NAMALWA (cell line): ENCODE measurements around the gene APOL1.

Experiments used
- DNase-seq: peaks from one replicate; pipeline ENCODE4 v3.0.0-alpha.2; 2015; ENCODE audit warnings: low spot score

APOL1 gene

GRCh38 chr22:36291831-36292740, 39.2 kb downstream of the APOL1 start:
- DNase-seq, result no peak

GRCh38 chr22:36292823-36293530, 40.0 kb downstream of the APOL1 start:
- DNase-seq, result no peak

- no peak for DNase-seq
Measured at GRCh38 chr22:36293606-36294292, 40.8 kb downstream of the APOL1 start.

DNA sequence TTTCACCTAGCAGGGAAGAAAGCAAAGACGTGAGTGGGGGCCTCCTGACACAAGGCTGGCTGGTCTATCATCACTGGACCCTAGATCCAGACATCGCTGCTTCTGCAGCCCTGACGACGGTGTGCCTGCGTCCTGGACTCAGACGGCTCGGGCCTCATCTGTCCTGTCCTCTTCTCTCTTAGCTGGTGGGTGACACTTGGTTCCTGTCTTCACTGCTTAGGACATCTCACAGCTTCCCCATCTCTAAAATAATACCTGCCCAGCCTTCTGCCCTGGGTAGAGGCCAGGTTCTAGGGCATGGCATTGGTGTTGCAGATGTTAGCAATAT, 41.3 kb downstream of the APOL1 start:
- DNase-seq, result no peak

DNA sequence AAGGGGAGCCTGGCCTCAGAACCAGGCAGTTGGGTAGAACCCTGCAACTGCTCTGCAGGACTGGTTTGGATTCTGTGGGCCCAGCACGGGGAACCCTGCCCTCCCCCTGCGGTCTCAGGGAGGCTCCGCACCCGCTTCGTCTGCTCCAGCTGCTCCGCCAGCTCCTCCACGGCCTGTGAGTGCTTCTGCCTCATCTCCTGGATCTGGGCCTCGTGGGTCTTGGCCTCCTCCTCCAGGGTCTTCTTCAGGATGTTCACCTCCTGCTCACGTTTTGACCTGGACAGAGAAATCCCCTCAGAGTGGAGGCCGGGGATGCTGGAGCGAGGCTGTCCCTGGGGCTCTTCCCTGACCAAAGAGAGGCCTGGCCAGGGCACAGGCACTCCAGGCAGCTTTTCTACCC, 41.9 kb downstream of the APOL1 start:
- DNase-seq, result no peak

DNA sequence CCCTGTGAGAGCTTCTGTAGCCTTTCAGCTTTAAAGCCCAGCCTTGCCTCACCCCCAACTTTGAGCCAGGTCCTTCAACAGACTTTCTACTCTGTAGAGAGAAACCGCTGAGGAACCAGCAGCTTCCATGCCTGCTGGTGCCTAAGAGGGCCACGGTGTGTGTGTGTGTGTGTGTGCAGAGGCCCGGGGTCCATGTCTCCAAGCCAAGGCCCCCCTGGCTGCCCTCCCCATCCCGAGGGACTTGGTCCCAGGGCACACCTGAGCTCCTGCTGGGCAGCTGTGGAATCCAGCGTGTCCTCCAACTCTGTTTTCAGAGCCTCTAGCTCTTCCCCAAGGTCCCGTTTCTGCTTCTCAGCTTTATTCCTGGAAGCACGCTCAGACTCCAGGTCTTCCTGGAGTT, 42.3 kb downstream of the APOL1 start:
- DNase-seq, result no peak

DNA sequence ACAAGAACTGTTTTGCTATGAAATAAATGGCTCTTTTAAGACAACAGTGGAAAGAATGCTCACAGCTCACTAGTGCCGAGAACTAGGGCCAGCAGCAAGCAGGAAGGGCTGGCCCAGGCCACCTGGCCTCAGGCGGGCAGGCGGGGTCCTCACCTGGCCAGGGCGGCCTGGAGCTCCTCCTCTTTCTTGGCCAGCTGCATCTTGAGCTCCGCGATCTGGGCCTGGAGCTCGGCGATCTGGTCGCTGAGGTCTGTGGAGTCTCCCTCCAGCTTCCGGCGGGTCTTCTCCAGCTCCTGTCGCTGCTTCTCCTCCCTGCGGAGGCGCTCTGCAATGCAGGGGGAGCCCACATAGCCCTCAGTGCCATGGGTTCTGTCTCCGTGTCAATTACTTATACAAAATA, 43.8 kb downstream of the APOL1 start:
- DNase-seq, result no peak

DNA sequence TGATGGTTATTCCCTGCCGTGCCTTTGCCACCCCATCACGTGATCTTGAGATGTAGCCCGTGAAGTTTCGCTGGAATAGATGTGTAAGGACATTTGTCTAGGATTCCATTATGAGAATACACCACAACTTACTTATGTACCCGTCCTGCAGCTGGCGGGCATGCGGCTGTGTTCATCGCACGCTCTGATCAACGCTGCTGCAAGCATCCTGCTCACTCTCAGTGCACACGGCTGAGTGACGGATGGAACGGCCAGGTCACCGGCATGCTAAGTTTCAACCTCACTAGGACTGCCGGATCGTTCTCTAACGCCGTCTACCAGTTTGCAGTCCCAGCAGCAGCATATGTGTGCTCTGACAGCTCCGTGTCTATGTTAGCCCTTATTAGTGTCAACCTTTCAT, 44.6 kb downstream of the APOL1 start:
- no peak for DNase-seq

DNA sequence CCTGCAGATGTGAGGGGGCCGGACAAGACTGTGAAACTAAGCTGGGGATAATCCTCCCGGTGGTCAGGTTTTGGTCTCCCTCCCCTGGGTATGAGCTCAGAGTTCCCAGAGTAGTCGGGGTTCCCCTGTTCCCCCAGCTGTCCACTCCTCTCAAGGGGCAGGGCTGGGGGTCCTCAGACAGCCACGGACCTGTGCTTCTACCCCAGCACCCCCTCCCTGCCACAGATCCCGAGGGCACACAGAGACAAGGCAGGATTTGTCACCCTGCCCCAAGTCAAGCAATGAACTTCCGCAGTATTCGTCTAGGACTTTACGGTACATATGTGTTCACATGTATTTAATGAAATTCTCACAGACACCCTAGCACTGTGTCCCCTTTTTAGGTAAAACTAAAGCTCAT, 45.2 kb downstream of the APOL1 start:
- no peak for DNase-seq

GRCh38 chr22:36298601-36299000, 45.7 kb downstream of the APOL1 start:
- DNase-seq, result no peak

DNA sequence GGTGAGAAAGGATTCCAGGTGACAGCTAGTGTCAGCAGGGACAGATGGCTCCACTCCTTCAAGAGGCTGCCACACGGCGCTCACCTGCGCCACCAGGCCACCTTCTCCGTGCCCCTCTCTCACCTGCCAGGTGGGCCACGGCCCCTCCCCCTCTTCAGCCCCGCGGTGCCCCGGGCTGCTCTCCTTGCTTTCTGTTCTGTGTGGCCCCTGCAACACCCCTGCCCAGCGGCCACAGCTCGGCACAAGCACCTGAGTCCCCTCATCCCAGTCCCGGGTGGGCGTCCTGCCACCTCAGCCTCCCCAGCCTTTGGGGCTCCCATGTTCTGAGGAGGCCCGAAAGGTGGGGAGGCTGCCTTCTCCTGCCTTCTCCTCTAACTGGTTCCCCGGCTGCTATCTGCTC, 46.4 kb downstream of the APOL1 start:
- no peak for DNase-seq

DNA sequence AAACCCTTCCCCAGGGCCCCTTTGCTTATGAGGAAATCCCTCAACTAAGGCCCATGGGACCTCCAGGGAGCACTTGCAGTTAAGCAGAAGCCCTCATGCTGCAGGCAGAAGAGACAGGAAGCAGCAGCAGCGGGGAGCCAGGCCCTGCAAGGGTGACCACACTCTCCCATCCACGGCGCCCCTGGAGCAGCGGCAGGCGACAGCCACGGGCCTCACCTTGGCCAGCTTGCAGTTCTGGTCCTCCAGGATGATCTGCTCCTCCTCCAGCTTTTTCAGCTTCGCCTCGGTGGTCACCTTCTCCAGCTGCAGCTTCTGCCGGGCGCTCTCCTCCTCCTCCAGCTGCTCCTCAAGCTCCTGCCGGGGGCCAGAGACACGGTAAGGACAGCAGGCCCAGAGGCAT, 47.0 kb downstream of the APOL1 start:
- DNase-seq, result no peak

DNA sequence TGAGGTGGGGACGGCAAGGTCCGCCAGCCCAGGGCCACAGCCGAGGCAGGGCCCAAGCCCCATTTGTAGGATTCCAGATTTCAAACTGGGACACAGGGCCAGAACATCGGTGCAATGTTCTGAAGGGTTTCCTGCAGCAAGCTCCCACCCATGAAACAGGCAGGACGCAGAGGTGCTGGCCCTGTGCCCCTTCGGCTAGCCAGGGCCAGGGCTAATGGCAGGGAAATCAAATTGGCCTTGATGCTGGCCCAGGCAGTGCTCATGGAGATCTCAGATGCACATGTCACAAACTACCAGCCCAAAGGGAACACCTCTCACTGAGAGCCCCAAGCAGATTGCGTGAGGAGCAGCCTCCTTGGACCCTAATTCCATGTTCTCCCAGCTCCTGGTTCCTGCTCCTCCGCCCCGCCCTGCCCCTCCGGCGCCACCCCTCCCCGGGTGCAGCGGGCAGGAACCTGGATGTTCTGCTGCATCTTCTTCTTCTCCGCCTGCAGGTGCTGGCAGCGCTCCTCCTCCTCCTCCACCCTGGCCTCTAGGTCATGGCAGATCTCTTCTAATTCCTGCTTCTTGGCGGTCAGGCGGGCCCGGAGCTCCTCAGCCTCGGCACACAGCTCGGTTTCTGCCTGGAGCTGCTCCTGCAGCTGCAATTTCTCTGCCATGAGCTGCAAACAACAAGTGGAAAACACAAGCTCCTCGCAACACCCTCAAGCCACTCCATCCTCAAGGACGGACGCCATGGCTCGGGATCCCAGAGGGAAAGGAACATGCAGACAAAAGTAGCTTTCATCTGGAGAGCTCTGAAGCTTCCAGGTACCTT, 47.7 kb downstream of the APOL1 start:
- no peak for DNase-seq

DNA sequence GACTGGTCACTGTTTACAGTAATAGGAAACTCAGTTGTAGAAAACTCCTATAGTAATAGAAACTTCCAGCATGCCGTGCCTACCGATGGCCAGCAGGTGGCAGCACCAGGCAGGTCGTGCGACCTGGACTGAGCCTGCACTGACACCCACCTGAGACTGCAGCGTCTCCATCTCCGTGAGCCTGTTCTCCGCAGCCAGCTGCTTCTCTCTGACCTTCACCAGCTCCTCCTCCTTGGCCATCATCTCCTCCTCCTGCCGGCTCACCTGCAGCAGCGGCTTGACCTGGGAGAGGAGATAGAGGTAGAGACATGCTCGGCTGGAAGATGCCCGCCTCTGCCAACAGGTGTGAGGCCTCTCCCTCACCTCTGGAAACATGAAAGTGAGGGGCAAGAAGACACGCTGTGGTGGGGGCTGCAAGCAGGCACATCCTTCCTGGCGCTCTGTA, 48.5 kb downstream of the APOL1 start:
- peak; percentile 77 for DNase-seq

GRCh38 chr22:36301851-36302250, 48.9 kb downstream of the APOL1 start:
- DNase-seq, result peak; percentile 17

DNA sequence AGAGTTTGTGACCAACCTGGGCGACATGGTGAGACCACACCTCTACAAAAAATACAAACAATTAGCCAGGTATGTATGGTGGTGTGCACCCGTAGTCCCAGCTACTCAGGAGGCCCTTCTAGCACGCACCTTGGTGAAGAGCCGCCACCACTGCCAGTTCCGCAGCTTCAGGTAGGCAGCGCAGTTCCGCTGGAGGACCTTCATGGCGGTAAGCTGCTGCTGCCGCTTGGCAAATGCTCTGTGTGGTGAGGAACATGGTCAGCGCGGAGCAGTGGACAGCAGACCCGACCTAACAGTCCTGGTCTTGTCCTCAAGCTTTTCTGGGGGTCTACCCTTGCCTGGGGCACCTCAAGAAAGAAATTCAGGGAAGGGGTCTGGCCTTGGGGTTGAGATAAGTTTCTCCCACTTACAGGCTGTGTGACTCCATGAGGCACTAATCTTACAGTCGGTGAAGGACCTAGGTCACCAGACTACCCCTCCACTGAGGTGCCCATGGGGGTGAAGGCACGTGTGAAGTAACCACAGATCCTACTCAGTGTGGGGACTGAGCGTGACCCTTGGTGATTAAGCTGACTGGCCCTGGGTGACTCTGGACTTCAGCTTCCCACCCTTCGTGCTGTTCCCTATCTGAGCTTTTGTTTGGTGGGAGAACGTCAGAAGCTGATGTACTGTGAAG, 49.6 kb downstream of the APOL1 start:
- no peak for DNase-seq

DNA sequence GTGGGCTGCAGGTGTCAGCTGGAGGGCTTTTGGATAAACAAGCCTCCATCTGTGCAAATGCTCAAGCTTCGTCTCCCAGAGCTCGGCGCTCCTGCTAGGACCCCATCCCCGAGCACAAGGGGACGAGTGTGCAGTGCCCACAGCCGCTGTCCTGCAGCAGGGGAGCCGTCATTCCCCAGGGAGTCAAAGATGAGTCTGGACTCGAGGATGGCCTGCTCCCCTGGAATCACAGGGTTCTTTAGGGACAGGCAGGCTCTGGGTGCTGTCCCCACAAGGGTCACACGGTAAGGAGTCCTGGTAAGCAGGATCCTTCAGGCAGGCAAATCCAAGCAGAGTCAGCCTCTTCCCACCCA, 50.2 kb downstream of the APOL1 start:
- DNase-seq, result no peak

DNA sequence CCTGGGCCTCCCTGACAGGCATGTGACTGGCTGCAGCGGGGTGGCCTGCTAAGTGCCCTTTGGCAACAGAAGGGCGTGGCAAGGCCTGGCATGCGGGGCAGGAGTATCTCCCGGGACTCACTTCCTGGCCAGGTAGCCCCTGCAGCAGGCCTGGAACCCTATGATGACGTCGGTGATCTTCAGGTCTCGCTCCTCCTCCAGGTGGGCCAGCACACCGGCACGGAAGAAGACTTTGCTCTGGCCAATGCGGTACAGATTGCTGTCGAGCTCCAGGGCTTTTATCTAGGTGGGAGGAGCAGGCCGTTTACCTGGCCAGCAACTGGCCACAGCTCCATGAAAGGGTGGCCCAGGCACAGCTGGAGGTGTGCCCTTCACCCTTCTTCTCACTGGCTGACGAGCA, 50.9 kb downstream of the APOL1 start:
- DNase-seq, result no peak

DNA sequence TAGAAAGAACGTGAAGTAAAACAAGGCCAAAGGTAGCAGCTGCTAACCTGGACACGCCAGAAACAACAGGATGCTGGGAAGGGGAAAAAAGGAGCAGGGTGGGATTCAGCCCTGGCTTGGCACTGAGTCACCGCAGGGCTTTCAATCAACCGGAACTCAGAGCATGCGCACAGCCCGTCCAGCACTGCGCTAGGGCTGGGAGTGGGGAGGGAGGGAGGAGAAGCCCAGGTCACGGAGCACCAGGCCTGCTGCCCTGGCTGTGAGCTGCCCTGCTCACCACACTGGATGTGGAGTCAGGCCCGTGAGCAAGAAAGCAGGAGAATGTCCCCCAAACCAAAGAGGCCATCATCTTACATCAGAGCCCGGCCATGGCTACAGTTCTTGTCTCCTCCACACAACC, 51.5 kb downstream of the APOL1 start:
- no peak for DNase-seq

DNA sequence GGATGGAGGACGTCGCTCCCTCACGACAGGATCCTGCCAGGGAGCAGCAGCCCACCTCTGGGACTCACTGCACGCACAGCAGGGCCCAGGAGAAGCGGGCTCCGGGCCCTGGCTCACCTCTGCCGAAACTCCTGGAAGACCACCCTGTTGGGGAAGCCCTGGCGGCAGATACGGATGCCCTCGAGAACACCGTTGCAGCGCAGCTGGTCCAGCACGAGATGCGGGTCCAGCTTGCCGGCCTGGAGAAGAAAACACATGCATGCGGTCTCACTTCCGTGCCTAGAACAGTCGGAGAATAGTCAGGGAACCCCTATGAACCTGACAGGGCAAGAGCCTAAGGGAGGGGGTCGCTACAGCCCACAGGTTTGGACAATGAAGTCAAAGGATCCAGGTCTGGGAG, 52.9 kb downstream of the APOL1 start:
- no peak for DNase-seq

DNA sequence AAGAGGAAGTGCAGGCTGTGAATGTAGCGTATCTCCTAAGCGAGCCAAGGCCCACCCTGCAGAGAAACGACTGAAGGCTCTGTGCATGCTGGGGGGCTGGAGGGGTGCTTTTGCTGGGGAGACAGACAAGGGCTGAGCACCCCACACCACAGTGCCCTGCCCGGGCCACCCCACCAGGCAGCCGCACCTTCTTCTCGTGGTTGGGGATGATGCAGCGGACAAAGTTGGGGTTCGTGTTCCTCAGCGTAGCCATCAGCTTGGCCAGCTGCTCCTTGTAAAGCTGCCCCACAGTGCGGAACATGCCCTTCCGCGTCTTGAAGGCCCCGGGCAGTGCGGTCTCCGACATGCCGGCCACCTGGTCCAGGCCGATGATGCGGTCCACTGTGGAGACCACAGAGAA, 53.3 kb downstream of the APOL1 start:
- no peak for DNase-seq

- no peak for DNase-seq
Measured at GRCh38 chr22:36308880-36309279, 55.9 kb downstream of the APOL1 start.
